CD4-positive, alpha-beta T cell treated with Interleukin-15 for 4 hours (primary cell): ENCODE measurements around the gene TEX261.

Source experiments
- DNase-seq: peaks from one replicate; pipeline ENCODE4 v3.0.0-alpha.2; 2020; ENCODE audit warnings: low spot score

The TEX261 gene

GRCh38 chr2:70959271-70959761, 35.4 kb downstream of the TEX261 start:
- no peak for DNase-seq

DNA sequence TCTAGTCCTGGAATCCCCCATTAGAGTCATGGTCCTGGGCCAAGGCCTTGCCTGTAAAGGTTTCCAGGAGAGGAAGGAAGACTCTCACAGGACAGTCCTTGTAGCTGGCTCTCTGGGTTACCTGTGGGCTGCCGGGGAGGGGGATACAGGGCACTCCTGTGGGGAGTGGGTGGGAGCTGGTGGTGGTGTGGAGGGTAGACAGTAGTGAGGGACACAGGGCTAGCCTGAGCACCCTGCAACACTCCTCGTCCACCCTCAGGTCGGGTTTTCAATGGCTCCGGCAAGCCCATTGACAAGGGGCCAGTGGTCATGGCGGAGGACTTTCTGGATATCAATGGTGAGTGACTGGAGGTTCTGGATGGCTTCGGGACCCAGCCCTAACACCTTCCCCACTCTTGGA, 35.9 kb downstream of the TEX261 start:
- DNase-seq = no peak

- DNase-seq = no peak
Observed at GRCh38 chr2:70957798-70958197, 36.9 kb downstream of the TEX261 start.

GRCh38 chr2:70956141-70956540, 38.5 kb downstream of the TEX261 start:
- DNase-seq = no peak

- DNase-seq = no peak
Observed at GRCh38 chr2:70954886-70955285, 39.8 kb downstream of the TEX261 start.

DNA sequence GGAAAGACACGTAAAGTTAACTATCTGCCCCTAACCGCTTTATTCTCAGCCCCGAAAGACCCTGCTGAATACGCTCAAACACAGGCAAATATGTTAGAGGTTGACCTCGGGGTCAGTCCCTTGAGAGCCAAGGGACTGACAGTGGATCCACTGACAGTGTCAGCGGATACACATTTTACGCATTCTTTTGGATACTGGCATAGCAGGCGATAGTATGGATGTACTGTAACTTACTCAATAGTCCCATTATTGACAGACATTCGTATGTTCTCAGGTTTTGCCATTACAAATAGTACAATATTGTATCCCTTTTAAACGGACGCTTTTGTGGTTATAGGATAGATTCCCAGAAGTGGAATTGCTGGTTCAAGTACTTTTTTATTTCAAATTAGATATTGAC, 45.6 kb downstream of the TEX261 start:
- no peak for DNase-seq

GRCh38 chr2:70948337-70949003, 46.2 kb downstream of the TEX261 start:
- DNase-seq = peak; percentile 73

DNA sequence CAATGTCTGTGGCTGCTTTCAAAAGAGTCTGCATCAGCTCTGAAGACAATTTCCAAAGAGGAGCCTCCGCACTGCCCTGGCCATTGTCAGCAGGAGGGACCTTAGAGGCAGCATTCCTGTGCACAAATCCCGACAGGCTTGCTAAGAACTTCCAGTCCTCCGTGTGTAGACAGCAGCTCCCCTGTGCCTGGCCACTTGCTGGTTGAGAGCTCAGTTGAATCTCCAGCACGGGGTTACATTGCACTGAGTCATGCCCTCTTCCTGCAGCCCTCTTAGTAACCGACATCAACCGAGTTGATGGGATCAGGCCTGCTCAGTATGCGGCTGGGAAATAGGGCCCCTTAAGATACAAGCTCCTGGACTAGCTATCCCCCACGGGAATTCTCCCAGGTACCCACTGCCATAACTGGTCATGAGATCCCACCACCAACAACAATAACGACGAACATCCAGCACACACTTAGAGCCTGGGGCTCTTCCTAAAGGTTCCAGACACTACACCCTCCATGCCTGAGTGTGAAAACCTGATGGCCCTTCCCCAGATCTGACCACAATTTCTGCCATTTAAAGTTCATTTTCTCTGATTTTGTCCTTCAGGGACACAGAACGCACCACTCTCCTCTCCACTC, 47.0 kb downstream of the TEX261 start:
- no peak for DNase-seq

- peak; percentile 33 for DNase-seq
Observed at GRCh38 chr2:70946832-70947442, 47.7 kb downstream of the TEX261 start.

DNA sequence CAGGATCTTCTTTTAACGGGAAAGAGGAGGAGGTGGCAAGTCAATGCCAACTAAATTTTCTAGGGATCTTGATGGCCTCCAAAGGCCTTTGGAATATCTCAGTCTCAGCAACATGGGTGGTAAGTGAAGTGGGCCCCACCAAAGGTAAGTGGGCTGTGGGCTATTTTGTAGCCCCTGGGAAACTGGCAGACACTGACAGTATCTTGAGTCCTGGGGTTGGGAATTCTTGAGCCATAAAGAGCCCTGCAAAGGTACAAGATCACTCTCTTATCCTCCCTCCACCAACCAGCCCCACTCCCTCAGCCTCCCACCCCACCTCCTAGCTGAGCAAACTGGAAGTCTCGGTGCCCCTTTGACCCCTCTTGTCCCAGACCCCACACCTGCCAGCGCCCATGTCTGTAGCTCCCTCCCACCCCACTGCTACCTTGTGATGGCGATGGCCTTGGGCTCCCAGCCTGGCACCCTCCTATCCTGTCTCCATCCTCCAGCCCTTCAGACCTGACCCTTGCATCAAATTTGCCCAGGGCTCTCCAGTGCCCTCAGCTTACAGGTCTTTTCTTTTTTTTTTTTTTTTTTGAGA, 50.5 kb downstream of the TEX261 start:
- no peak for DNase-seq

DNA sequence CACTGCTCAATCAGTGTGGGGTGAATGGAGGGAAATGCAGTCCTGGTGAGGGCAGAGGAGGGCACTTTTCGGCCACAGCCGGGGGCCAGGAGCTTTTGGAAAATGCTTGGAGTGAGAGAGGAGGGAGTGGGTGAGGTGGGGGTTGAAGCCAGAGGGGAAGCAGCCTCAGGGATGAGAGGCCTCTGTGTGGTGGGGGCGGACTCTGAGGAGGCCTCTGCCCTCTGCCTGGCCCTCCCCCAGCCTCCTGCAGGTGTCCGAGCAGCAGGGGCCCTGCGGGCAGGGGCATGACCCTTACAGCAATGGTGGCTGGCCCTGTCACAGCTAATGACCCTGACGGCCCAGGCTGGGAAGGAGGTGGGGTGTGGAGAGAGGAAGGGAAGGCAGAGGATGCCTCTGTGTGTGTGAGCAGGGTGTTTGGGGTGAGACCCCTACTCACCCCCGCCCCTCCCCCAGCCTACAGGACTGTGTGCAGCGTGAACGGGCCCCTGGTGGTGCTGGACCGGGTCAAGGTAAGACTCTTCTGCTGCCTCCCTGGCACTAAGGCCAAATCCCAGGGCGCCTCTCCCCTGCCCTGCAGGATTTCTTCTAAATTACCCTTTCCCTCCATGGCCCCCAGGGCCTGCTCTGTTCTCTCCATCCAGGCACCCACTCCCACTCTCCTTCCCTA, 51.3 kb downstream of the TEX261 start:
- no peak for DNase-seq

DNA sequence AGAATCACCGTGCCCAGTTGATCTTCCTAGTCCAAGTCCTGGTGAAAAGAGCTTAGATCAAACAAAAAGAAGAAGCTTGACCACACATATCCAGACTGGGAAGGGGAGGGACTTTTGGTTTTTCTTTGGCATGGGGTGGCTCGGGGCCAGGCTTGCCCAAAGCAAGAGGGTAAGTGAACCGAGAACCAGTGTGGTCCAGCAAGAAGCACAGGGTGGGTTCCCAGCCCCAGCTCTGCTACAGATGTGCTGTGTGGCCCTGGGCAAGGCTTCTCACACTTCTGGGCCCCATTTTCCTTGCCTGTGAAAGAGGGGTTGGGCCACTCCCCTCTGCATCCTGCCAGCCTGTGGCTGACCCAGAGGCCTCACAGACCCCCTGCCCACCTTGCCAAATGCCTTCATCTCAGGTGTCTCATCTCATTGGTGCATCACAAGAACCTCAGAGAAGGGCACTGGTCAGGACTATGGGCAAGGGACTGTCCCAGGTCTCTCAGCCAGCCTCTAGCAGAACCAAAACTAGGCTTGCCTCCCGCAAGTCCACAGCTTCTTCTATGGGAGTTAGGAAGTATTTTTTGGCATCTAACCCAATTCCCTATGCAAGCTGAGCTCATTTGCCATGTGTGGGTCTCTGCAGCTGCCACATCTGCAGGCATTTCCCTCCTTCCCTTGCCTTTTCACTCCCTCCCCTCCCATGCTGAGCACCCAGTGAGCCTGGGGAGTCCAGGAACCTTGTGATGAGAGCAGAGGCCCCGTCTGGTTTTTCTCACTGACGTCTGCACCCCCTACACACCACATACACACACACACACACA, 52.1 kb downstream of the TEX261 start:
- DNase-seq = no peak

- no peak for DNase-seq
Observed at GRCh38 chr2:70941701-70942100, 53.0 kb downstream of the TEX261 start.

GRCh38 chr2:70941186-70941585, 53.5 kb downstream of the TEX261 start:
- DNase-seq = no peak

GRCh38 chr2:70939839-70940580, 54.7 kb downstream of the TEX261 start:
- no peak for DNase-seq

- no peak for DNase-seq
Observed at GRCh38 chr2:70939001-70939838, 55.5 kb downstream of the TEX261 start.

DNA sequence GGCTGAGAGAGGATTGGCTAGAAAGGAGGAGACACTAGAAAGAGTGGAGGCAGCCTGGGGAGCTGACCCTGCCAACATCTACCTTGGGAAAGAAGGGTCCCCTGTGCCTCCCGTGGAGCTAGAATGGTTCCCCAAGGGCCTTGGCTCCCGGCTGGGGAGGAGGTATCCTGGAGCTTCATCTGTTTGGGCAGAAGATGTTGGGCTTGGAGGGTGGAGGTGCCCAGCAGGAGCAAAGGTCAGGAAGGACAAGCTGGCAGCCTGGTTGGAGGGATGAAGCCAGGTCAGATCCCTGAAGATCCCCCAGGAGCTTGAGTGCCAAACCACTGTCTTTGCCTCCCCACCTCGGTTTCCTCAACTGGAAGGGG, 56.1 kb downstream of the TEX261 start:
- DNase-seq = no peak

GRCh38 chr2:70937866-70938585, 56.6 kb downstream of the TEX261 start:
- DNase-seq = no peak
